ENCODE results near the gene ADTRP. TPM values are rescaled to one million over a fixed set of nuclear protein-coding genes. Genes with fewer than 3 reads are reported as not detected.
A peak's percentile ranks its signal among the peaks of the same experiment; 100 is the strongest.

ADTRP gene
- total RNA-seq, 1 experiment from 2014 or later, result 2.2 TPM

- DNase-seq (ENCODE audit: low read depth), result no peak
These were observed 21.9 kb downstream of the ADTRP start for GRCh38 chr6:11756726-11757125.

GRCh38 chr6:11756292-11756691 is 22.3 kb downstream of the ADTRP start:
- DNase-seq (ENCODE audit: low read depth), result no peak

DNA sequence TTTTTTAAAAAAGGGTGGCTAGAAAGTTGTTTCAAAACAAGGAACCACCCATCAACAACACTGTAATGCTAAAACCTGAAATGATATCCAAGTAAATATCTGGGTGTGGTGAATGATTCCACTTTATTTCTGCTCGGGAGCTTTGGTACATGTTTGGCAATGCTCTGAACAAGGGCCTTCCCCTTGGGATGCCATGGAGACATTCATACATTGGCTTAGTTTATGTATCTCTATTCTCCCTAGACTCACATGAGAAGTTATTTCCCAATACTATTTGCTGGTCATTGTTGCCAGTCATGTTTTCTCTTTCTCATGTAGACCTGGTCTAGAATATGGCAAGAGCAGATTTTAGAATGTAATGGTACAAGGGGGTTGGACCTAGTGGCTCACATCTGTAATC is 22.9 kb downstream of the ADTRP start:
- no peak for DNase-seq (ENCODE audit: low read depth)

- peak; percentile 58 for DNase-seq (ENCODE audit: low read depth)
These were observed 23.9 kb downstream of the ADTRP start for GRCh38 chr6:11754625-11755271.

- no peak for DNase-seq (ENCODE audit: low read depth)
These were observed 24.8 kb downstream of the ADTRP start for GRCh38 chr6:11753798-11754197.

- no peak for DNase-seq (ENCODE audit: low read depth)
These were observed 26.2 kb downstream of the ADTRP start for GRCh38 chr6:11752360-11752759.

GRCh38 chr6:11750682-11751081 is 27.9 kb downstream of the ADTRP start:
- DNase-seq (ENCODE audit: low read depth), result no peak

DNA sequence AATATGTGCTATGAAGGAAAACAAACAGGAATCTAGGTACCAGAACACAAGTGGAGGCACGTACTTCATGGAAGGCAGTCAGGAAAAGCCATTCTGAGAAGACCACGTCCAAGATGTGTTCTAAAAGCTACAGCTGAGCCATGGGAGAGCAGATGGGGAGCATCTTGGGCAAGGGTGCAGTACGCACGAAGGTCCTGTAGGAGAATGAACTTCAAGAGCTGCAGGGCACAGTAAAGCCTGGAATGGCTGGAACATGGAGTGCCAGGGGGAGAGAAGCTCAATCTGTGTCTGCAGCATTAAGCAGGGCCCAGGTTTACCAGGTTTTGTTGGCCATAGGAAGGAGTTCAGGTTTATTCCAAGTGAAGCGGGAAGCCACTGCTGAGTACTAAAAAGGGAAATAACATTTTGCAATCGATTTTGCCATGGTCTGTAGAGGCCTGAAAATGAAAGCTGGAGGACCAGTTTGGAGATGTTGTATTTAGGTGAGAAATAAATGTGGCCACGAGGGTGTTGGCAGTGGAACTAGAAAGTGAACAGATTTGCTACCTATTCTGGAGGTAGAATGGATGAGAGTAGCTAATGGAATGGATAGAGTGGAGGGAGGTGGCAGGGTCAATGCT is 29.9 kb downstream of the ADTRP start:
- DNase-seq (ENCODE audit: low read depth), result no peak

DNA sequence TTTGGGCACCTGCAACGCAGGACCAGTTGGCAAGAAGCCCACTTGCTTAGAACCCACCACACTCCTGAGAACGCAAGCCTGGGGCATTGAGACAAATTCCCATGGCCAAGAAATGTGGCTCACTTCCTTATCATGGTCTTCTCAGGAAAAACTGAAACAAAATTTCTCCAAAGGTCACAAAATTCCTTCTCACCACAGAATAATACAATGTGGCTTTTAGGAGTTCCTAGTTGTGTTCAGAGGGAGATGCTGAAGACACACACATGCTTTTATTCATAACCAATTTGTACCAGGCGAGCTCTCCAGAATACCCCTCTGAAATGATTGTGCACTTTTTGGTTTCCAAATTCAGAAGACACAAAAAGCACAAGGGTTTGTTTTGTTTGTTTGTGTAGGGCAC is 31.6 kb downstream of the ADTRP start:
- DNase-seq (ENCODE audit: low read depth), result no peak

- peak; percentile 74 for DNase-seq (ENCODE audit: low read depth)
These were observed 33.9 kb downstream of the ADTRP start for GRCh38 chr6:11744753-11745152.

GRCh38 chr6:11744101-11744500 is 34.5 kb downstream of the ADTRP start:
- no peak for DNase-seq (ENCODE audit: low read depth)

GRCh38 chr6:11740875-11741274 is 37.7 kb downstream of the ADTRP start:
- DNase-seq (ENCODE audit: low read depth), result no peak

GRCh38 chr6:11738661-11739375 is 39.8 kb downstream of the ADTRP start:
- DNase-seq (ENCODE audit: low read depth), result no peak

- no peak for DNase-seq (ENCODE audit: low read depth)
These were observed 40.4 kb downstream of the ADTRP start for GRCh38 chr6:11738234-11738633.

GRCh38 chr6:11736601-11737000 is 42.0 kb downstream of the ADTRP start:
- DNase-seq (ENCODE audit: low read depth), result no peak

- DNase-seq (ENCODE audit: low read depth), result no peak
These were observed 43.6 kb downstream of the ADTRP start for GRCh38 chr6:11734861-11735613.

DNA sequence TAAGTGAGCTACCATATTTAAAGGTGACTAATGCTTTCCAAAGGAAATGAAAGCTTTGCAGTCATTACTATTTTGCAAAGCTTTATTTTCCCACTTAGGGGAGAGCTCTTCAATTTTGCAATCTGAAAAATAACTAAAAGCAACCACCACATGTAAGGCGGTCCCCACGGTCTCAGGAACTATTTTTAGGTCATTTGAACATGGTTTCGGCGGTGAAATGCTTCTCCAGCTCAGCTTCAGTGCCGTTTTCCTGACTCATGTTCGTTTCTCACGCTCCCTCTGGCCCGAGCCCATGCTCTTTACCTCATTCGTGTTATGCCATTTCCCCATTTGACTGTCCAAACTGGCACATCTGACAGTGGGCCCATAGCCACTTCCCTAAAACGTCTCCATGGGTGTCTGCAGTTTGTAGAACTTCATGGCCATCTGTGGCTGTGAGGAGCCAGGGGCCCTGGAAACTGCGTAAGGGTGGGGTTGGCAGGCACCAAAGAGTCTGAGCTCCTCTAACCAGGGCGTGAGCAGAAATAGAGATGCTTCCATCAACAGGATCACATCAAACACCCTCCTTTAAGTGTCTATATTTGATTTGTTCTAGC is 46.5 kb downstream of the ADTRP start:
- DNase-seq (ENCODE audit: low read depth), result peak; percentile 69

GRCh38 chr6:11731423-11731822 is 47.2 kb downstream of the ADTRP start:
- DNase-seq (ENCODE audit: low read depth), result no peak

- DNase-seq (ENCODE audit: low read depth), result no peak
These were observed 48.0 kb downstream of the ADTRP start for GRCh38 chr6:11730641-11731040.

DNA sequence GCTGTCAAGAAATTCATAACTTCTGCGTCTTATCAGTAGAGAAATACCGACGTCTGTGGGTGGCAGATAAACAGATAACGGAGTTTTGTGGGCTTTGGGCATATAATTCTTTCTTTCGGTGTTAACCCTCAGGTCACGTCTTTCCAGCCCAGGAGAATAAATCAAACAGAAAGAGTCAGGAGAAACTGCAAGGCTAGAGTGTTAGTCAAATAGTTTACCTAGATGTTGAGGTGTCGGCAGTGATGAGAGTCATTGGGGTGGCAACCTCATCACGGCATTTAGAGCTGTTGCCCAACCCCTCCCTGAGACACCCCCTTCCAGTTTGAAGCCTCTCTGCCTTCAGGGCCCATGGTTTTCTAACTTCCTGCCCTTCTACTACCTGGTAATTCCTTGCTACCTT is 49.5 kb downstream of the ADTRP start:
- no peak for DNase-seq (ENCODE audit: low read depth)

DNA sequence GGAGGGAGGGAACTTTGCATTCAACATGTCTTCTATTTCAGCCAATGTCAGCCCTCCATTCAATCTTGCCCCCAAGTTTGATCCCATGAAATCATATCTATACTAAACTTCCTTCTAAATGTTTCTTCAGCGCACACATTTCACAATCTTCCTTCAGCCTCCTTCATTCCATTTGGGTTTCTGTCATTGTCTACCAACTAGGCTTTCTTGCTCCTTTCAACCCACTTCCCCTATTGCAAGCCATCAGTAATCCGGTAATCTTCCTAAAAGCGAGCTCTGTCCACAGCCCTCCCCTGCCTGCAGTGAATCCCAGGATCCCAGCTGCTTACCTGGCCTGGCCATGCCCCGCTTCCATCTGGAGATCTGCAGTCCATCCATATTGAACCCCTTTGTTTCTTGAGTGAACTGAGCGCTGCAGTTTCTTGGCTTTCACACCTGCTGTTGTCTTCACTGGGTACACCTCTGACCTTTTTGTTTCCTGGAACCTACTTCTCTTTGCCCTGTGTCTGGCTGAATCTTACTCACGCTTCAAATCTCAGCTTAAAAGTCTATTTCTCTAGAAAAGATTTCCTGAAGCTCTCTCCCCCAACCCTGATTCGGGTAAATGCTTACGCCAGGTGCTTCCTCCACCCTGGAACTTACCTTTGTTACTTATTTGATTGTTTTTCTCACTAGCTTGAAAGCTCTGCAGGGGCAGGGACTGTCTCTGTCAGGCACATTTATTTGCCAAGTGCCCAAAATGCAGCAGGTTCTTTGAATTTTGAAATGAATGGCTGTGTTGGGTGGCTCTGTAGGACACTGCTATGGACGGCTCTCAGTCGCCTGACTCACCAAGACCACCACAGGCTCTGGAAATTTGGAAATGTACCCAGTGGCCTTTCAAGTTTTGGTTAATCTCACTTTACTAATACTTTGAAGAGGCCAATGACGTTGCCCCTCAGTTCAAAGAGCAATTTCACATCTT is 50.3 kb downstream of the ADTRP start:
- DNase-seq (ENCODE audit: low read depth), result no peak

All from LHCN-M2 (cell line).